GM12878 (cell line): ENCODE measurements around the gene CBFA2T3. TPM values are rescaled to one million over a fixed set of nuclear protein-coding genes. Genes with fewer than 3 reads are reported as not detected.

Experiments used
- ATAC-seq: fragments of 200-7000 bp; cut with Tn5 transposase; 3 replicates; pipeline ENCODE4 v1.9.1; 2020; ENCODE audit warnings: mild to moderate bottlenecking, moderate library complexity
- BruUV-seq: library from RNA; stranded (reverse); fragments of 400-500 nt; replicated peaks from 2 replicates; lab custom pipeline; 2021; lab: Mats Ljungman, UMichigan
- CTCF ChIA-PET: fragments of 300-600 bp; sonication (Branson Sonifier 250); formaldehyde crosslinking; extraction: SDS; loops from one replicate; lab custom pipeline; 2021; ENCODE audit warnings: inconsistent platforms; lab: Yijun Ruan, JAX
- POLR2A ChIA-PET: fragments of 350-600 bp; formaldehyde crosslinking; extraction: SDS; loops from one replicate; lab custom pipeline; 2021; ENCODE audit warnings: inconsistent platforms; lab: Charles Lee
- RAD21 ChIA-PET: fragments of 300-600 bp; sonication (Branson Sonifier 250); formaldehyde crosslinking; loops from one replicate; lab custom pipeline; 2023; ENCODE audit warnings: antibody characterized with exemption; ENCODE audit not compliant: unreplicated experiment; lab: Charles Lee
- SMC1A ChIA-PET: fragments of 300-600 bp; sonication (Branson Sonifier 250); formaldehyde crosslinking; loops from one replicate; lab custom pipeline; 2023; ENCODE audit not compliant: unreplicated experiment, uncharacterized antibody; lab: Charles Lee
- DNase-seq: peaks from one replicate; pipeline ENCODE4 v3.0.0-alpha.2; 2011; ENCODE audit warnings: low read depth, low spot score
- FAIRE-seq: peaks from 3 replicates; lab custom pipeline; 2011; peaks lifted over from hg19 to GRCh38; lab: Jason Lieb, UNC
- H2AFZ ChIP-seq: 2 replicates; pipeline ENCODE4 v1.6.0; 2011; ENCODE audit warnings: low read depth, low read length, control low read depth; ENCODE audit not compliant: control insufficient read depth
- H3K27ac ChIP-seq: 2 replicates; pipeline ENCODE4 v1.5.1; 2011; ENCODE audit warnings: control low read depth; ENCODE audit not compliant: control insufficient read depth, insufficient read depth
- H3K27me3 ChIP-seq, 2 experiments: replicated peaks in 1 of 2; 2 replicates each; pipeline versions ENCODE4 v1.6.0 to v1.6.1; 2011; ENCODE audit warnings: low read length in 1 of 2; ENCODE audit not compliant: control insufficient read depth in 2 of 2, insufficient read depth in 2 of 2
- H3K36me3 ChIP-seq, 2 experiments: 2 replicates each; pipeline ENCODE4 v1.5.1; 2011; ENCODE audit warnings: low read length in 1 of 2; ENCODE audit not compliant: control insufficient read depth in 2 of 2, insufficient read depth in 2 of 2
- H3K4me1 ChIP-seq: 2 replicates; pipeline ENCODE4 v1.6.1; 2011; ENCODE audit warnings: mild to moderate bottlenecking, low read length, moderate library complexity, mixed read lengths; ENCODE audit not compliant: control insufficient read depth, insufficient read depth
- H3K4me2 ChIP-seq: 2 replicates; pipeline ENCODE4 v1.6.0; 2011; ENCODE audit warnings: control low read depth; ENCODE audit not compliant: control insufficient read depth, insufficient read depth
- H3K4me3 ChIP-seq: fragments of 200-600 bp; sonication (generic); 2 replicates; pipeline ENCODE4 v1.5.1; 2016
- H3K79me2 ChIP-seq: 2 replicates; pipeline ENCODE4 v1.6.0; 2011; ENCODE audit warnings: low read length; ENCODE audit not compliant: control insufficient read depth, insufficient read depth
- H3K9ac ChIP-seq: 2 replicates; pipeline ENCODE4 v1.8.0; 2011; ENCODE audit warnings: low read length, control low read depth, mixed read lengths; ENCODE audit not compliant: control insufficient read depth, insufficient read depth
- H3K9me3 ChIP-seq: replicated peaks from 3 replicates; pipeline ENCODE4 v1.5.1; 2011; ENCODE audit warnings: mild to moderate bottlenecking, low read length; ENCODE audit not compliant: control insufficient read depth, insufficient read depth
- H4K20me1 ChIP-seq: 2 replicates; pipeline ENCODE4 v1.6.0; 2011; ENCODE audit not compliant: control insufficient read depth, insufficient read depth
- EGR1 ChIP-seq, 2 experiments: IDR thresholded peaks; 1 replicate in 1 of 2; 2 replicates in 1 of 2; pipeline ENCODE4 v1.6.1; 2011 to 2012; ENCODE audit warnings: low read depth in 2 of 2, low read length in 2 of 2, borderline replicate concordance in 1 of 2, mild to moderate bottlenecking in 1 of 2, moderate library complexity in 1 of 2
- FOS ChIP-seq: IDR thresholded peaks from 3 replicates; pipeline ENCODE4 v1.6.1; 2011; ENCODE audit warnings: borderline replicate concordance; ENCODE audit not compliant: insufficient read length; ENCODE audit errors: extremely low read depth
- KLF5 ChIP-seq: fragments of 450-650 bp; IDR thresholded peaks from 2 replicates; pipeline ENCODE4 v1.6.1; 2014; ENCODE audit warnings: mild to moderate bottlenecking; ENCODE audit not compliant: partially characterized antibody
- ZBTB40 ChIP-seq: fragments of 450-650 bp; IDR thresholded peaks from 2 replicates; pipeline ENCODE4 v1.6.1; 2016; ENCODE audit warnings: mild to moderate bottlenecking, moderate library complexity, borderline replicate concordance
- WGBS: methylation state at CpG from one replicate; pipeline ENCODE4 v1.1.6; 2016; ENCODE audit warnings: low lambda C conversion rate; ENCODE audit not compliant: insufficient replicate concordance, insufficient coverage; ENCODE audit errors: missing lambda C conversion rate; 5-methylcytosine and 5-hydroxymethylcytosine counted together
- in situ Hi-C: fragments of 300-500 bp; cut with MboI; formaldehyde crosslinking; loops from 9 replicates; pipeline ENCODE4 v1.14.3; 2018; ENCODE audit warnings: mixed read lengths
- intact Hi-C: fragments of 100-400 bp; cut with micrococcal nuclease; formaldehyde crosslinking; loops from one replicate; pipeline ENCODE4 v1.14.2; 2022; ENCODE audit not compliant: unreplicated experiment
- polyA plus RNA-seq, 11 experiments: library from polyadenylated mRNA; depleted of rRNA in 4 of 11; unstranded in 6 of 11; stranded (reverse) in 5 of 11; fragments of >200 nt; fragmentation: Nextera tagmentation in 4 of 11; fragmentation: Illumina TruSeq in 1 of 11; extraction: Ambion mirVana in 4 of 11; extraction: Trizol in 1 of 11; gene quantifications; 1 replicate in 1 of 11; 2 replicates in 10 of 11; pipeline versions ENCODE4 v1.2.1 to v1.2.3, GENCODE V29; 2011 to 2016; ENCODE audit warnings: inconsistent platforms in 2 of 11, missing spikeins in 2 of 11, low read depth in 1 of 11
- total RNA-seq, 4 experiments: library from RNA; depleted of rRNA in 3 of 4; stranded (reverse); fragments of >200 nt in 3 of 4; fragmentation: Illumina TruSeq in 1 of 4; extraction: Trizol in 1 of 4; gene quantifications; 2 replicates each; pipeline versions ENCODE4 v1.2.1 to v1.2.3, GENCODE V29; 2013 to 2021
- TF ChIP-seq, protein P1 (sequence below): fragments of 450-650 bp; conservative IDR thresholded peaks from 2 replicates; pipeline ENCODE4 v1.6.1; 2017; ENCODE audit warnings: mild to moderate bottlenecking, moderate library complexity
- TF ChIP-seq, protein P2 (sequence below): fragments of 450-650 bp; IDR thresholded peaks from 2 replicates; pipeline ENCODE4 v1.6.1; 2017; ENCODE audit warnings: mild to moderate bottlenecking
- TF ChIP-seq, protein P3 (sequence below): IDR thresholded peaks from 2 replicates; pipeline ENCODE4 v1.6.1; 2012; ENCODE audit warnings: low read depth, low read length, improper control_type of control experiment

Gene CBFA2T3
- total and polyA plus RNA-seq, 10 of the 15 experiments (the other 5 are each of a cell fraction or from before 2014, with no cell fraction given), result 0.69 to 42.6 (median 4.5) TPM

- FAIRE-seq, result no peak
Observed at GRCh38 chr16:88902744-88903143, 74.3 kb downstream of the CBFA2T3 start.

More at GRCh38 chr16:88902744-88903143, 74.3 kb downstream of the CBFA2T3 start:
- ChIA-PET POLR2A (no interaction called here), CTCF (no interaction called here), RAD21 (no interaction called here), SMC1A (no interaction called here)
- H3K36me3 ChIP-seq, result no peaks in the 10 kb centered on the region; a peak in 3 of 4 replicates
- no peak overlapping the region for H3K4me2 ChIP-seq
- intact Hi-C loops, result no loop called here
- no peaks in the 10 kb centered on the region for H3K9me3 ChIP-seq
- BruUV-seq, result no TSS peak
- H3K9ac ChIP-seq, result no peak overlapping the region
- H3K4me3 ChIP-seq, result no peak overlapping the region
- no peak overlapping the region for H2AFZ ChIP-seq
- in situ Hi-C loops, result no loop called here
- TF ChIP-seq, protein P1, sequence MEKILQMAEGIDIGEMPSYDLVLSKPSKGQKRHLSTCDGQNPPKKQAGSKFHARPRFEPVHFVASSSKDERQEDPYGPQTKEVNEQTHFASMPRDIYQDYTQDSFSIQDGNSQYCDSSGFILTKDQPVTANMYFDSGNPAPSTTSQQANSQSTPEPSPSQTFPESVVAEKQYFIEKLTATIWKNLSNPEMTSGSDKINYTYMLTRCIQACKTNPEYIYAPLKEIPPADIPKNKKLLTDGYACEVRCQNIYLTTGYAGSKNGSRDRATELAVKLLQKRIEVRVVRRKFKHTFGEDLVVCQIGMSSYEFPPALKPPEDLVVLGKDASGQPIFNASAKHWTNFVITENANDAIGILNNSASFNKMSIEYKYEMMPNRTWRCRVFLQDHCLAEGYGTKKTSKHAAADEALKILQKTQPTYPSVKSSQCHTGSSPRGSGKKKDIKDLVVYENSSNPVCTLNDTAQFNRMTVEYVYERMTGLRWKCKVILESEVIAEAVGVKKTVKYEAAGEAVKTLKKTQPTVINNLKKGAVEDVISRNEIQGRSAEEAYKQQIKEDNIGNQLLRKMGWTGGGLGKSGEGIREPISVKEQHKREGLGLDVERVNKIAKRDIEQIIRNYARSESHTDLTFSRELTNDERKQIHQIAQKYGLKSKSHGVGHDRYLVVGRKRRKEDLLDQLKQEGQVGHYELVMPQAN, result no peak
- TF ChIP-seq, protein P2, sequence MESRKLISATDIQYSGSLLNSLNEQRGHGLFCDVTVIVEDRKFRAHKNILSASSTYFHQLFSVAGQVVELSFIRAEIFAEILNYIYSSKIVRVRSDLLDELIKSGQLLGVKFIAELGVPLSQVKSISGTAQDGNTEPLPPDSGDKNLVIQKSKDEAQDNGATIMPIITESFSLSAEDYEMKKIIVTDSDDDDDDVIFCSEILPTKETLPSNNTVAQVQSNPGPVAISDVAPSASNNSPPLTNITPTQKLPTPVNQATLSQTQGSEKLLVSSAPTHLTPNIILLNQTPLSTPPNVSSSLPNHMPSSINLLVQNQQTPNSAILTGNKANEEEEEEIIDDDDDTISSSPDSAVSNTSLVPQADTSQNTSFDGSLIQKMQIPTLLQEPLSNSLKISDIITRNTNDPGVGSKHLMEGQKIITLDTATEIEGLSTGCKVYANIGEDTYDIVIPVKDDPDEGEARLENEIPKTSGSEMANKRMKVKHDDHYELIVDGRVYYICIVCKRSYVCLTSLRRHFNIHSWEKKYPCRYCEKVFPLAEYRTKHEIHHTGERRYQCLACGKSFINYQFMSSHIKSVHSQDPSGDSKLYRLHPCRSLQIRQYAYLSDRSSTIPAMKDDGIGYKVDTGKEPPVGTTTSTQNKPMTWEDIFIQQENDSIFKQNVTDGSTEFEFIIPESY, result no peak
- TF ChIP-seq ZBTB40 (no peak), FOS (no peak), KLF5 (no peak), EGR1 (IDR thresholded peaks at IDR 0.05; ENCODE audit: borderline replicate concordance in 1 of 2, low read depth in 2 of 2, low read length in 2 of 2) (no peak)
- TF ChIP-seq, protein P3, sequence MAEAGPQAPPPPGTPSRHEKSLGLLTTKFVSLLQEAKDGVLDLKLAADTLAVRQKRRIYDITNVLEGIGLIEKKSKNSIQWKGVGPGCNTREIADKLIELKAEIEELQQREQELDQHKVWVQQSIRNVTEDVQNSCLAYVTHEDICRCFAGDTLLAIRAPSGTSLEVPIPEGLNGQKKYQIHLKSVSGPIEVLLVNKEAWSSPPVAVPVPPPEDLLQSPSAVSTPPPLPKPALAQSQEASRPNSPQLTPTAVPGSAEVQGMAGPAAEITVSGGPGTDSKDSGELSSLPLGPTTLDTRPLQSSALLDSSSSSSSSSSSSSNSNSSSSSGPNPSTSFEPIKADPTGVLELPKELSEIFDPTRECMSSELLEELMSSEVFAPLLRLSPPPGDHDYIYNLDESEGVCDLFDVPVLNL, result no peak
- WGBS, result 62% methylated on average over 16 of the region's 16 CpGs
- no peaks in the 10 kb centered on the region; the same call in 1 of the 2 replicates for H3K4me1 ChIP-seq
- H3K79me2 ChIP-seq, result no peaks in the 10 kb centered on the region; the same call in 1 of the 2 replicates
- no peak for ATAC-seq
- H3K27me3 ChIP-seq, result no peaks in the 10 kb centered on the region
- no peak for DNase-seq
- no peak overlapping the region for H3K27ac ChIP-seq
- H4K20me1 ChIP-seq, result peaks cover 3% of the 10 kb centered on the region; the same call in 1 of the 2 replicates
